HG03354 (cell line): ENCODE measurements around the gene NOD1.
A peak's percentile ranks its signal among the peaks of the same experiment; 100 is the strongest.

Experiments
- ATAC-seq: cut with Tn5 transposase; IDR thresholded peaks from one replicate; pipeline ENCODE4 v1.9.1; 2021; ENCODE audit warnings: mild to moderate bottlenecking; ENCODE audit not compliant: unreplicated experiment, poor library complexity, severe bottlenecking

The NOD1 gene

GRCh38 chr7:30451539-30452279 lies 26.9 kb downstream of the NOD1 start:
- no peak for ATAC-seq

DNA sequence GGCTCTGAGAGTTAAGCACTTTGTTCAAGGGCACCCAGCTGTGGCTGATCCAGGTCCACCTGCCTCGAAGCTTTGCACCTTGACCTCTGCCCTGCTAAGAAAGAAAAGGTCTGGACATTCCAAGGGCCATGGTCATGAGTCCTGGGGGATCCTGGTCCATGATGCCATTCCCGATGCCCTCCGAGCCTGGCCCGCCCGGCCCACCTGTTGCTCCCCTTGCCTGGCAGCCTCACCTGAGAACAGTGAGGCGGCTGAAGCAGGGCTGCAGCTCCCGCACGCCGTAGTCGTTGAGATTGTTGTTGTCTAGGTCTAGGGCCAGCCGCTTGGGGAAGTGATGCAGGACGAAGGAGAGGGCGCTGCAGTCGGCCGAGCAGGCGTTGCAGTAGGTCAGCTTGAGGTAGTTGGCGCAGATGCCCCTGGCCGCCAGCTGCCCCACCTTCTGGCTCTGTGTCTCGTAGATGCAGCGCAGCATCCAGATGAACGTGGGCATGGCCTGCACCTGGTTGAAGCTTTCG lies 27.5 kb downstream of the NOD1 start:
- ATAC-seq: no peak

DNA sequence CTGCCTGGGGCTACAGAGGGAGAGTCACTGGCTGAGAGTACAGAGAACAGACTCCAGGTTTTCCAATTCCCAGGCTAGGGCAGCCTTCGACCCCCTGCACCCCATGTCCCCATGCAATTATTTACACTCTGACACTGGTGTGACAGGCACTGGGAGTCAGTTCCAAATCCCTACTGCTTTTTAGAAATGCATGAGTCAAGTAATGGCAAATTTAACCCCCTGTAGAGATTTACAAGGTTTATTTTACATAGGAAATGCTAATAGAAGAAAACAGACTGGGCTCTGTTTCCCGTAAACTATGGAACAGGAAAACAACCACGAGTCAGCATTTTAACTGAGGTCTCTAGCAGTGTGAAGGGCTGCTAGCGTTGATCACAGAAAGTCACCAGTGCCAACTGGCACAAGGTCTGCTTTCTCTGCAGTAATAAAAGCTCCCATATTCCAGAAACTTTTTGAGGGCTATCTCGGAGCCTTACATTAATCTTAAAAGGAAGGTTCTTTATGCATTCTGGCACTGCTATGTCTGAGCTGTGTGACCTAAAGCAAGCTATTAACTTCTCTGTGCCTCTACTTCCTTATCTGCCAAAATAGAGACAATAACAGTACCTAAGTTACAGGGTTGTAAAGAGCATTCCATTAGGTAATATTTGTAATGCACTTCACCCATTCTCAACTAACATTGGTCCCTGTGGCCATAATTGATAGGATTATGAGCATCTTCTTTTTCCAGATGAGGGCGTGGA lies 28.2 kb downstream of the NOD1 start:
- no peak for ATAC-seq

- ATAC-seq: no peak
These were observed 30.0 kb downstream of the NOD1 start for GRCh38 chr7:30448461-30449189.

DNA sequence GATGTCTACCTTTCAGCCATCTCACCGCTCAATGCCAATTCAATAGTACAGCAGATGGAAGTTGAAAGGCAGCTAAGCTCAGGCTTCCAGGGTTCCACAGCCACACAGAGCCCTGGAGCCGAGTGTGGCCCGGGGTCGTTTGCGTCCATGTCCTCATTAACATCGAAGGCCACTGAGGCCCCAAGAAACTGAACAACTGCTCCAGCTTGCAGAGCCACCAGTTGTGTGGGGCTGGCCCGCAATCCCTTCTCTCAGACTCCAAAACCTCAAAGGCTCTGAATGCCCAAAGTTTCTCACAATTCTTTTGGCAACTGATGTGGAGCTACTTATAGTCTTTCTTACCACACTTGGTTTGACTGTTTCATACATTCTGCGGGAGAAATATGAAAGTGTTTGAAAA lies 31.1 kb downstream of the NOD1 start:
- ATAC-seq: no peak

GRCh38 chr7:30446266-30446665 lies 32.3 kb downstream of the NOD1 start:
- ATAC-seq: no peak

DNA sequence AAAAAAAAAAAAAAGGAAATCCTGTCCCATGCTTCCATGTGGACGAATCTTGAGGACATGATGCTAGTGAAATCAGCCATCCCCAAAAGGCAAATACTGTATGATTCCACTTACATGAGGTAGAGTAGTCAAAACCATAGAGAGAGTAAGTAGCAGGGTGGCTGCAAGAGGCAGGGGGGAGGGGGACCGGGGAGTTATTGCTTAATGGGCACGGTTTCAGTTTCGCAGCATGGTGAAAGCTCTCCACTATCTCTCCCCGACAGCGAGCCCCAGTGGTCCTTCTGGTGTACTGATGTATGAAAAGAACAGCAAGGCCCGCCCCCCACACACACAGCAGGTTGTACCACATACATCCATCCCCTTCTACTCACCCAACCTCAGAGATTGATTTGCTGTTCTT lies 32.8 kb downstream of the NOD1 start:
- peak; percentile 100 for ATAC-seq

DNA sequence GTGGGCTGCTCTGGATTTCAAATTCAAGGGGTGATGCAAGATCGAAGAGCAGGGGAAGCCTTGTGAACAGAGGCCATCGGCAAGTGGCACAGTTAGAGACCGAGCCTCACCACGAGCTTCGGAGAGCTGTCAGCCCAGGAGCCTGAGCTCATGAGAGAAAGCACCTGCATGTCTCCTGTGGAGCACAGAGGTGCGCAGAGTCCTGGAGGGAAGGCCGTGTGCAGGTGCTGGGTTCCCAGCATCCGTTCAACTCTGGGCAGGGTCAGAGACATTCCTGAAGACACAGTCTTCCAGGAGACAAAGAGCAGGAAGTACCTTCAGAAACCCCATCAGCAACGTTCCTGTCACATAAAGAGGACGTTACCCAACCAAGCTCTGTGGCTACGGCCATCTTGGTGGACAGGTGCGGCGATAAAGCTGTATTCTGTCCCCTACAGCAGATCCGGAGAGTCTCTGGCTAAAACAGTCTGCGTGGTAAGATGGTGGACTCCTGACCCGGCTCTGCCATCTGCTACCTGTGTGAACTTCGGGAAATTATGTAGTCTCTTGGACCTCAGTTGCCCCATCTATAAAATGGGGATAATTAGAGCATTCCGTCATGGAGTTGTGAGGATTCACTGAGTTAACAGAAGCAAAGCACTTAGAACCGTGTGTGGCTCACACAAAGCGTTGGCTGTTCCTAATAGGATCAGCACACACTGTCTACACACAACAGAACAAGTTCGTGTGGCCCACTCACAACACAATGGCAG lies 40.6 kb downstream of the NOD1 start:
- ATAC-seq: no peak

GRCh38 chr7:30436518-30436917 lies 42.1 kb downstream of the NOD1 start:
- ATAC-seq: no peak

DNA sequence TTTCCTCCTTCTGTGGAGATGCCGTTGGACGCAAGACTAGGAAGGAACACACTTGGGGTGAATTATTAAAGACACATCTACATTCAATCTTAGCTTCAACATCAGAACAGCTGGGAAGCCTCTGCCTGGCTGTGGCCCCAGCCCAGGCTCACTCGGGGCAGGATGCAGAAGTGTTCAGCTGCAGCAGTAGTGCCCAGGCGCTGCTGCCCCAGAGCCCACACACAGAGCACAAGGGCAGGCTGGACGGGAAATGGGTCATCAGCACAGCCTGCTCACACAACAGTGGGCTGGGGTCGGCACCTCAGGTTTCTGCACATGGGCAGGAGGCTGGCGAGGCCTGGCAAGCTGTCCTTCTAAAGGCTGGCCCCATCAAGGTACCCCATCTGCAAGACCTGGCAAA lies 42.5 kb downstream of the NOD1 start:
- no peak for ATAC-seq

DNA sequence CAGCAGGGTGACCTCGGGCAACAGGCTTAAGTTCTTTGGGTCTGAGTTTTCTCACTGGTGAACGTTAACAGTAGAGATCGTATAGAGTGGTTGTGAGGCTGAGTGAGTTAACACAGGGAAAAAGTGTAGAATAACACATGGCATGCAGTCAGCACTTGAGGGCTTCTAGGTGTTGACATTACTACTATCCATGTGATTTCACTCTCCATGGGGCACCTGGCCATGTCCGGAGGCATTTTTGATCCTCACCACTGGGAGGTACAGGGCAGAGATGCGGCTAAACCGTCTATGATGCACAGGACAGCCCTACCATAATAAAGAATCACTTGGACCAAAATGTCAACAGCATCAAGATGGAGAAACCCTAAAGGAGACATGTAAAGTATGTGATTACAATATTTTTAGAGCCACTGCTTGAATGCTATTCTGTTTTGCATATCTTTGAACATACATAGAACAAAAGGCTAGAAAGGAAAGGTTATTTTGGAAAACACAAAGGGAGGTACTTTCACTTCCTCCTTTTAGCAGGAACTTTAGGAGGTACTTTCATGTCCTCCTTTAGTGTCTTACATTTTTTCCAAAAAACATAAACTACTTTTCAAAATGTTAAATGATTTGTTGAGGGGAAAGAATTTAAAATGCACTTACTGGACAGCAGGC lies 44.3 kb downstream of the NOD1 start:
- ATAC-seq: no peak

DNA sequence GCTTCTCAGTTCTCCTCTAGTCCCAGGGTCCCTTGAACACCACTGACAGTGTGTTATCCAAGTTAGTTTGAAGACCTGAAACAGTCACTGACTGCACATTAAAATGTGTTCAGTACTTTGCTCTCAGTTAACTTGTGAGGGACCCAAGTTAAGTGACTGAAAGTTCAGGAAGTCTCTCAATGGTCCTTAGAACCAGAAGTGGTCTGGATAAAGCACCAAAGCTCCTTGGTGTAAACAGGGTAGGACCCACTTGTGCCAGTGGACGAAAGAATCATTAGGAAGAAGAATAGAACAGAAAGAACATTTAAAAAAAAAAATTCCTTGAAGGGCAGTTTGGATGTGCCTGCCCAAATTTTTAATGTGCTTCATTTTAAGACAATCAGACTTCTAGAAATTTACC lies 45.1 kb downstream of the NOD1 start:
- ATAC-seq: no peak

GRCh38 chr7:30433082-30433481 lies 45.5 kb downstream of the NOD1 start:
- ATAC-seq: no peak

DNA sequence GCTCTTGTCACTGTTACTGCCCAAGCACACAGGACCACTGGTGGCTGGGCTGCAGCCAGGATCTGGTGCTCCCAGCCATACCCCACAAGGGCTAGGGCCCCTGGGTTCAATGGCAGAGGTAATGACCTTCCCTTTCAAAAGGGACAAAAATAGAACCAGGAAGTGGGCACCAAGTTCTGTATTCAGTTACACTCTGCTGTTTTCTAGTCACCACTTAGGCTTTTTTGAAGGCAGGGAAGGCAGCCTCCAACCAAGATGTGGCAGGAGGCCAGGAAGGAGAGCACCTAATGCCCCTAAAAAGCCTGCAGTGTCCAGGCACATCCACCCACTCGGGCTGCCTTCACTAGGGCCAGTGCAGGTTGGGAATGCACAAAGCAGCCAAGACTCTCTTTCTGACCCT lies 47.8 kb downstream of the NOD1 start:
- ATAC-seq: no peak

- no peak for ATAC-seq
These were observed 48.3 kb downstream of the NOD1 start for GRCh38 chr7:30430276-30430675.

DNA sequence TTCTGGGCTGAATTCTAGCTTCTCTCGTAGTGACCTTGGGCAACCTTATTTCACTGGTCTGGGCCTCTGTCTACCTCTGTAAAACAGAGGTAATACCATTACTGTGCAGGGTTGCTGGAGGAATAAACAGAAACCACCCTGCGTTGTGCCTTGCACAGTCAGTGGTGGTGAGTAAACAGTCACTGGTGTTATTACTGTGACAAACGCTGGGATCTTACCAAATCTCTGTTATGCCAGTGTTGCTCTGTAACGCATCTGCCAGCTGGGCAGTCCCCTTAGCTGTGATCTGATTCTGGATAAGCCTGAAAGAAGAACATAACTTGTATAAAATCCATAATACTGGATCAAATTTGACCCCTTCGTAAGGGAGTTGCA lies 49.4 kb downstream of the NOD1 start:
- ATAC-seq: no peak

GRCh38 chr7:30428246-30429155 lies 50.1 kb downstream of the NOD1 start:
- no peak for ATAC-seq

DNA sequence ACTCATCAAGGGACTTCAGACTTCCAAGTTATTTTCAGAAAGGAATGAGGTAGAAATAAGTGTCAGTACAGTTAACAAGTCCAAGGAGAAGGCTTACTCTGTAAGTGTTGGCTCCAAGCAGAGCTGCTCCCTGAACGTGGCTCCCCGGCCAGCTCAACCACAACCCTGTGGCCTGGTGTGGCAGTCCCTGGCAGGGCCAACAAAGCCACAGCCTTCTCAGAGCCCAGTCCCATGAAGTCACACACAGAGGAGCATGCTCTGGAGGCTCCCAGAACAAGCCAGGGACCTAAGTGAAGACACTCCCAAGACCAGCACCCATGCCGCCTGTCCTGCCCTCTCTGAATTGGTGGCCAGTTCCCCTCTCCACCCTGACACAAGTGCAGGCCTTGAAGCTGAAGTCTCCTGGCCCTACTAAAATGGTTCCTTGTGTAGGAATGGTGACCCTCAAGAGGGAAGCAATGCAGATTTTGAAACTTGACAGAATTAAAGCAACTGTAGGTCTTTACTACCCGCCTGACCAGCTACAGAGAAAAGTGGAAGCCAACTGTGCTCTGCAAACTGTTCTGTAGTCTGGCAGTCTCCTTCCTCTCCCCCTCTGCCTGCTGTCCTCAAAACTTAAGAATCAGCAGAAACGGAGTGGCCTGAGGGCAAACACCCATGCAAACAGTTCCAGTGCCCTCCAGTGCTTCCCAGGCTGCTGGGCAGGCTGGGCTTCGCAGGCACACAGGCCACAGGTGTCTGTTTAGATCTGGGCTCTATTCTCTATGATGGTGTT lies 51.1 kb downstream of the NOD1 start:
- no peak for ATAC-seq
